GM19043 (cell line): ENCODE data around the gene BAHCC1.

Experiments
- ATAC-seq: cut with Tn5 transposase; IDR thresholded peaks from one replicate; pipeline ENCODE4 v1.9.1; 2021; ENCODE audit warnings: low read depth; ENCODE audit not compliant: unreplicated experiment

BAHCC1 gene

GRCh38 chr17:81437191-81437651, 42.0 kb downstream of the BAHCC1 start:
- ATAC-seq, result no peak

- ATAC-seq, result no peak
Measured at GRCh38 chr17:81438007-81438659, 42.9 kb downstream of the BAHCC1 start.

GRCh38 chr17:81438688-81439087, 43.4 kb downstream of the BAHCC1 start:
- ATAC-seq, result no peak

- no peak for ATAC-seq
Measured at GRCh38 chr17:81440051-81440471, 44.8 kb downstream of the BAHCC1 start.

- no peak for ATAC-seq
Measured at GRCh38 chr17:81440511-81441244, 45.4 kb downstream of the BAHCC1 start.

- ATAC-seq, result no peak
Measured at GRCh38 chr17:81442791-81443190, 47.5 kb downstream of the BAHCC1 start.

- no peak for ATAC-seq
Measured at GRCh38 chr17:81443269-81443668, 48.0 kb downstream of the BAHCC1 start.

GRCh38 chr17:81444610-81445339, 49.5 kb downstream of the BAHCC1 start:
- ATAC-seq, result no peak

GRCh38 chr17:81445642-81446503, 50.6 kb downstream of the BAHCC1 start:
- no peak for ATAC-seq

GRCh38 chr17:81447331-81447933, 52.2 kb downstream of the BAHCC1 start:
- no peak for ATAC-seq

- no peak for ATAC-seq
Measured at GRCh38 chr17:81448442-81448841, 53.2 kb downstream of the BAHCC1 start.

- no peak for ATAC-seq
Measured at GRCh38 chr17:81448950-81449349, 53.7 kb downstream of the BAHCC1 start.

GRCh38 chr17:81449351-81449750, 54.1 kb downstream of the BAHCC1 start:
- ATAC-seq, result no peak

- no peak for ATAC-seq
Measured at GRCh38 chr17:81451823-81452222, 56.6 kb downstream of the BAHCC1 start.

GRCh38 chr17:81452551-81452950, 57.3 kb downstream of the BAHCC1 start:
- no peak for ATAC-seq

GRCh38 chr17:81453076-81453475, 57.8 kb downstream of the BAHCC1 start:
- ATAC-seq, result no peak

GRCh38 chr17:81453712-81454111, 58.5 kb downstream of the BAHCC1 start:
- no peak for ATAC-seq

- ATAC-seq, result no peak
Measured at GRCh38 chr17:81454473-81454872, 59.2 kb downstream of the BAHCC1 start.

- ATAC-seq, result no peak
Measured at GRCh38 chr17:81455387-81455786, 60.1 kb downstream of the BAHCC1 start.

GRCh38 chr17:81456091-81456490, 60.8 kb downstream of the BAHCC1 start:
- no peak for ATAC-seq
